SU-DHL-6 (cell line): ENCODE measurements around the gene SCN1A.

Experiments used
- H2AFZ ChIP-seq: fragments of 200-600 bp; sonication (generic); 2 replicates; pipeline ENCODE4 v1.6.1; 2014; ENCODE audit warnings: low read depth, mild to moderate bottlenecking, moderate library complexity, mixed read lengths, antibody characterized with exemption, low read length; ENCODE audit not compliant: severe bottlenecking
- H3F3A ChIP-seq: fragments of 200-600 bp; shearing (Covaris generic); 2 replicates; pipeline ENCODE4 v1.6.0; 2016; ENCODE audit warnings: antibody characterized with exemption, mild to moderate bottlenecking; ENCODE audit not compliant: insufficient read depth
- H3K27ac ChIP-seq: fragments of 200-600 bp; sonication (generic); 2 replicates; pipeline ENCODE4 v1.5.1; 2016; ENCODE audit warnings: low read depth, mild to moderate bottlenecking, low read length, moderate library complexity, mixed read lengths
- H3K27me3 ChIP-seq: fragments of 200-600 bp; sonication (generic), shearing (Covaris generic); 2 replicates; pipeline ENCODE4 v1.6.0; 2014; ENCODE audit warnings: mild to moderate bottlenecking, low read length
- H3K36me3 ChIP-seq: fragments of 200-600 bp; sonication (generic); 2 replicates; pipeline ENCODE4 v1.6.1; 2014; ENCODE audit warnings: mild to moderate bottlenecking, low read length, mixed read lengths
- H3K4me2 ChIP-seq: fragments of 300-600, 200-600 bp; shearing (Covaris generic), sonication (generic); 2 replicates; pipeline ENCODE4 v1.6.0; 2014; ENCODE audit warnings: low read length, low read depth, mild to moderate bottlenecking; ENCODE audit not compliant: poor library complexity, severe bottlenecking
- H3K4me3 ChIP-seq: fragments of 200-600 bp; sonication (generic); 2 replicates; pipeline ENCODE4 v1.5.1; 2014; ENCODE audit warnings: antibody characterized with exemption, low read length, mild to moderate bottlenecking, mixed read lengths; ENCODE audit not compliant: insufficient read depth, poor library complexity, severe bottlenecking
- H3K79me2 ChIP-seq: fragments of 200-600 bp; sonication (generic); 2 replicates; pipeline ENCODE4 v1.6.1; 2014; ENCODE audit warnings: mild to moderate bottlenecking, low read length, moderate library complexity; ENCODE audit not compliant: insufficient read depth
- H3K9ac ChIP-seq: fragments of 200-600 bp; sonication (generic); 2 replicates; pipeline ENCODE4 v1.7.0; 2014; ENCODE audit warnings: mild to moderate bottlenecking, low read length
- H3K9me2 ChIP-seq: fragments of 200-600 bp; sonication (generic); replicated peaks from 2 replicates; pipeline ENCODE4 v1.6.1; 2014; ENCODE audit warnings: low read length; ENCODE audit not compliant: insufficient read depth
- H3K9me3 ChIP-seq: fragments of 200-600 bp; sonication (generic); 2 replicates; pipeline ENCODE4 v1.6.1; 2014; ENCODE audit warnings: low read length, mixed read lengths; ENCODE audit not compliant: insufficient read depth
- H4K20me1 ChIP-seq: fragments of 200-600 bp; sonication (generic); 2 replicates; pipeline ENCODE4 v1.6.1; 2014; ENCODE audit warnings: low read depth, mild to moderate bottlenecking, antibody characterized with exemption, low read length, moderate library complexity, mixed read lengths
- EZH2phosphoT487 ChIP-seq: fragments of 200-600 bp; sonication (generic), shearing (Covaris generic); conservative IDR thresholded peaks from 2 replicates; pipeline ENCODE4 v1.6.1; 2018; ENCODE audit warnings: mild to moderate bottlenecking, antibody characterized with exemption, low read length, moderate library complexity, mixed read lengths
- TF ChIP-seq, protein P1 (sequence below): fragments of 200-600 bp; sonication (generic); IDR thresholded peaks from one replicate; pipeline ENCODE4 v1.5.1; 2017; ENCODE audit warnings: antibody characterized with exemption, mild to moderate bottlenecking, low read length, moderate library complexity; ENCODE audit not compliant: insufficient read depth, poor library complexity, severe bottlenecking

Gene SCN1A

DNA sequence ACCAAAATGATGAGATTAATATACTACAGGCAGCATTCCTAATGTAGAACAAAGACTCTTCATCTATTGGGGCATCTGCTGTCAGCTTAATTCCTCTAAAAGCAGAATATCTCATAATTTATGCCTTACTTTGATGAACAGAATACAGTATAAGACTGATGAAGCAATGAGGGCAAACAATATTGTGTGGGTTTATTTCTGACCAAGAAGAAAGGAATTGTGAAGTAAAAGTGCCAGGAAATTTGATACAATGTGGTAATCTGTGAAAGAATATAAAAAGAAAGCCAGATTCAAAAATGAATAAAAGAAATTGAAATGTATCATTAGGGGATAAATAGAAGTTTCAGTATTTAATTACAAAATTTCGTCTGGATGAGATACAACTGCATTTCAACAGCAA, 95.5 kb downstream of the SCN1A start:
- Histone ChIP-seq H3K79me2 (no peaks in the 10 kb centered on the region), H3K4me3 (no peak overlapping the region), H2AFZ (no peak overlapping the region), H3K4me2 (no peak overlapping the region), H3K36me3 (no peaks in the 10 kb centered on the region), H3K27me3 (no peaks in the 10 kb centered on the region), H3K27ac (no peak overlapping the region), H3K9me2 (no peaks in the 10 kb centered on the region), H3K9me3 (no peaks in the 10 kb centered on the region), H3K9ac (no peak overlapping the region), H3F3A (no peaks in the 10 kb centered on the region), H4K20me1 (no peaks in the 10 kb centered on the region)
- no peak for TF ChIP-seq EZH2phosphoT487
- TF ChIP-seq, protein P1, sequence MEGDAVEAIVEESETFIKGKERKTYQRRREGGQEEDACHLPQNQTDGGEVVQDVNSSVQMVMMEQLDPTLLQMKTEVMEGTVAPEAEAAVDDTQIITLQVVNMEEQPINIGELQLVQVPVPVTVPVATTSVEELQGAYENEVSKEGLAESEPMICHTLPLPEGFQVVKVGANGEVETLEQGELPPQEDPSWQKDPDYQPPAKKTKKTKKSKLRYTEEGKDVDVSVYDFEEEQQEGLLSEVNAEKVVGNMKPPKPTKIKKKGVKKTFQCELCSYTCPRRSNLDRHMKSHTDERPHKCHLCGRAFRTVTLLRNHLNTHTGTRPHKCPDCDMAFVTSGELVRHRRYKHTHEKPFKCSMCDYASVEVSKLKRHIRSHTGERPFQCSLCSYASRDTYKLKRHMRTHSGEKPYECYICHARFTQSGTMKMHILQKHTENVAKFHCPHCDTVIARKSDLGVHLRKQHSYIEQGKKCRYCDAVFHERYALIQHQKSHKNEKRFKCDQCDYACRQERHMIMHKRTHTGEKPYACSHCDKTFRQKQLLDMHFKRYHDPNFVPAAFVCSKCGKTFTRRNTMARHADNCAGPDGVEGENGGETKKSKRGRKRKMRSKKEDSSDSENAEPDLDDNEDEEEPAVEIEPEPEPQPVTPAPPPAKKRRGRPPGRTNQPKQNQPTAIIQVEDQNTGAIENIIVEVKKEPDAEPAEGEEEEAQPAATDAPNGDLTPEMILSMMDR: no peak

DNA sequence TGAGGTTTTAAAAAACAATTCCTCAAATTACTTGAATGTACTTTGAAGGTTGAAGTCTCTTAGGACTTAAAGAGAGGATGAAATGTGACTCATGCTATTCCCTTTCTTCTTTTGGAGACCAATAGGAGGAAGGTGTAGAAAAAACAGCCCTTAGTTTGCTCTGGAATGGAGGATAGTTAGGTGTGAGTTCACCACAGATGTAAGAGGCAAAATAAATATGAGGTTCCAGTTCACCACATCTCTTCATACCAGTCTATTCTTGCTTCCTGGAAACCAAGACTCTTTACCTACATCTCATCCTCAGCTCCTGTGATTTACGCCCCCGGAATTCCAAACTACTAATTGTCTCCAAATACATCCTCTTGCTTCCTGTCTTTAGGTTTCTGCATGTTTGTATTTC, 96.8 kb downstream of the SCN1A start:
- H3K4me2 ChIP-seq: no peak overlapping the region
- no peaks in the 10 kb centered on the region for H3K9me2 ChIP-seq
- no peaks in the 10 kb centered on the region for H4K20me1 ChIP-seq
- H3K27me3 ChIP-seq: no peaks in the 10 kb centered on the region
- H3F3A ChIP-seq: no peaks in the 10 kb centered on the region
- TF ChIP-seq, protein P1: no peak
- TF ChIP-seq EZH2phosphoT487: no peak
- no peak overlapping the region for H2AFZ ChIP-seq
- no peak overlapping the region for H3K27ac ChIP-seq
- H3K4me3 ChIP-seq: no peak overlapping the region
- H3K9me3 ChIP-seq: no peaks in the 10 kb centered on the region
- H3K79me2 ChIP-seq: no peaks in the 10 kb centered on the region
- no peak overlapping the region for H3K9ac ChIP-seq
- no peaks in the 10 kb centered on the region for H3K36me3 ChIP-seq

DNA sequence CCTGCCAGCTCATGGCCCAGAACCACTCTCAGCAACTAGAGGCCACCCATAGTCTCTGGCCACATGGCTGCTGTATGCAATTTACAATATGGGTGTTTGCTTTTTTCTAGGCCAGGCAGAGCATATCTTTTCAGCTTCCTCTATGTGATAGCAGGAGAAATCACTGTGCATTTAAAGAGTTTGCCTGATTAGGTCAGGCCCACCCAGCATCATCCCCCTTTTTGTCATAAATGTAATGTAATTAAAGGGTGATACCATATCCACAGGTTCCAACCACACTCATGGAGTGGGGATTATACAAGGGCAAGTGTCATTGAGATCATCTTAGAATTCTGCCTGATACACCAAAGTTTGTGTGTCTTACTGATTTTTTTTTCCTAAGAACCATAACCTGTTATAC, 102.5 kb downstream of the SCN1A start:
- Histone ChIP-seq H3K4me3 (no peak overlapping the region), H4K20me1 (no peaks in the 10 kb centered on the region), H3K27ac (no peak overlapping the region), H2AFZ (no peak overlapping the region), H3K27me3 (no peaks in the 10 kb centered on the region), H3K4me2 (no peak overlapping the region), H3K9me3 (no peaks in the 10 kb centered on the region), H3F3A (no peaks in the 10 kb centered on the region), H3K79me2 (no peaks in the 10 kb centered on the region), H3K36me3 (no peaks in the 10 kb centered on the region), H3K9me2 (no peaks in the 10 kb centered on the region), H3K9ac (no peak overlapping the region)
- no peak for TF ChIP-seq EZH2phosphoT487

- no peaks in the 10 kb centered on the region for H3F3A ChIP-seq
- no peaks in the 10 kb centered on the region for H3K79me2 ChIP-seq
- H3K4me2 ChIP-seq: no peak overlapping the region
- TF ChIP-seq, protein P1: no peak
- TF ChIP-seq EZH2phosphoT487: no peak
- no peak overlapping the region for H3K4me3 ChIP-seq
- no peaks in the 10 kb centered on the region for H3K9me2 ChIP-seq
- H2AFZ ChIP-seq: no peak overlapping the region
- H4K20me1 ChIP-seq: no peaks in the 10 kb centered on the region
- no peaks in the 10 kb centered on the region; the same call in 1 of the 2 replicates for H3K27me3 ChIP-seq
- no peak overlapping the region for H3K27ac ChIP-seq
- H3K9me3 ChIP-seq: no peaks in the 10 kb centered on the region
- no peak overlapping the region for H3K9ac ChIP-seq
- H3K36me3 ChIP-seq: no peaks in the 10 kb centered on the region
Measured at GRCh38 chr2:166017208-166017607, 110.6 kb downstream of the SCN1A start.
